PFSK-1 (cell line): ENCODE results near the gene PTPRM.

Experiments
- FOXP2 ChIP-seq: optimal IDR thresholded peaks from 2 replicates; pipeline ENCODE3; 2011; ENCODE audit warnings: borderline replicate concordance, control low read depth, inconsistent platforms; ENCODE audit not compliant: insufficient read depth; ENCODE audit errors: extremely low read length, extremely low read depth
- POLR2AphosphoS5 ChIP-seq: IDR thresholded peaks from 2 replicates; pipeline ENCODE4 v1.6.1; 2012; ENCODE audit warnings: low read depth, mild to moderate bottlenecking, control low read depth, low read length, moderate library complexity
- SIN3A ChIP-seq: IDR thresholded peaks from 2 replicates; pipeline ENCODE4 v1.6.1; 2012; ENCODE audit warnings: mild to moderate bottlenecking, low read length, moderate library complexity, borderline replicate concordance; ENCODE audit not compliant: insufficient read depth
- TAF1 ChIP-seq: IDR thresholded peaks from 2 replicates; pipeline ENCODE4 v1.6.1; 2012; ENCODE audit warnings: low read length, control low read depth, borderline replicate concordance; ENCODE audit not compliant: insufficient read depth
- TF ChIP-seq, protein P1 (sequence below), 2 experiments: IDR thresholded peaks; 2 replicates each; pipeline versions ENCODE4 v1.6.1 to v1.8.0; 2011 to 2012; ENCODE audit warnings: low read depth in 2 of 2, low read length in 2 of 2, control low read depth in 1 of 2, inconsistent platforms in 1 of 2, mild to moderate bottlenecking in 1 of 2, moderate library complexity in 1 of 2; ENCODE audit not compliant: insufficient read depth in 1 of 2

Gene PTPRM

DNA sequence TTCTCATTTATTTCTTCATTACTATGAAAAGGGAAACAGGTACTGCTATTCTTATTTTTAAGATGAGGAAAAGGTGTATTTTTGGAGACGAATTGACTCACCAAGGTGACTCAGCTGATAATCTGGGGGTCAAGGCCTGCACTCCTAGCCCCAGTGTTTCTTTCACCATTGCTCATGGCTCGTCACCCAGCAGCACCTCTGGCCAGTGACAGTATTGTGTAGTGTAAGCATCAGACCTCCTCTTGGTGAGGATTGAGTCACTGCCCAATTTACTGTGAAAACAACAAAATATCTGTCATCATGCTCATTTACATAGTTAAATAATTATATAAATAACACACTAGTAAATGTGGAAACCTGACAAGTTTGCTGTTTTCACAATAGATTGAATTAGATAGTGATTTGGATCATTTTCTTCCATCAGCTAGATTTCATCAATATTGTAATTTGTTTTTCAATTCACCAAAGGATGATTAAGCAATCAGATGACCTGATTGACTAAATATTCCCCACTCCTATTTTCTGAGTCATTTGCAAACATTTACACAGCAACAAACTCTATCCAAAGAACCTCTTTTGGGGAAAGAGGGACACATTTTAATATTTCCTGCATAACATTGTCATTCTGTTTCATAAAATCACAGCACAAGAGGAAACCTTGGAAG, 549.4 kb downstream of the PTPRM start:
- TF ChIP-seq SIN3A, result no peak
- TF ChIP-seq TAF1, result no peak
- no peak for TF ChIP-seq POLR2AphosphoS5
- no peak for TF ChIP-seq FOXP2
- TF ChIP-seq, protein P1, sequence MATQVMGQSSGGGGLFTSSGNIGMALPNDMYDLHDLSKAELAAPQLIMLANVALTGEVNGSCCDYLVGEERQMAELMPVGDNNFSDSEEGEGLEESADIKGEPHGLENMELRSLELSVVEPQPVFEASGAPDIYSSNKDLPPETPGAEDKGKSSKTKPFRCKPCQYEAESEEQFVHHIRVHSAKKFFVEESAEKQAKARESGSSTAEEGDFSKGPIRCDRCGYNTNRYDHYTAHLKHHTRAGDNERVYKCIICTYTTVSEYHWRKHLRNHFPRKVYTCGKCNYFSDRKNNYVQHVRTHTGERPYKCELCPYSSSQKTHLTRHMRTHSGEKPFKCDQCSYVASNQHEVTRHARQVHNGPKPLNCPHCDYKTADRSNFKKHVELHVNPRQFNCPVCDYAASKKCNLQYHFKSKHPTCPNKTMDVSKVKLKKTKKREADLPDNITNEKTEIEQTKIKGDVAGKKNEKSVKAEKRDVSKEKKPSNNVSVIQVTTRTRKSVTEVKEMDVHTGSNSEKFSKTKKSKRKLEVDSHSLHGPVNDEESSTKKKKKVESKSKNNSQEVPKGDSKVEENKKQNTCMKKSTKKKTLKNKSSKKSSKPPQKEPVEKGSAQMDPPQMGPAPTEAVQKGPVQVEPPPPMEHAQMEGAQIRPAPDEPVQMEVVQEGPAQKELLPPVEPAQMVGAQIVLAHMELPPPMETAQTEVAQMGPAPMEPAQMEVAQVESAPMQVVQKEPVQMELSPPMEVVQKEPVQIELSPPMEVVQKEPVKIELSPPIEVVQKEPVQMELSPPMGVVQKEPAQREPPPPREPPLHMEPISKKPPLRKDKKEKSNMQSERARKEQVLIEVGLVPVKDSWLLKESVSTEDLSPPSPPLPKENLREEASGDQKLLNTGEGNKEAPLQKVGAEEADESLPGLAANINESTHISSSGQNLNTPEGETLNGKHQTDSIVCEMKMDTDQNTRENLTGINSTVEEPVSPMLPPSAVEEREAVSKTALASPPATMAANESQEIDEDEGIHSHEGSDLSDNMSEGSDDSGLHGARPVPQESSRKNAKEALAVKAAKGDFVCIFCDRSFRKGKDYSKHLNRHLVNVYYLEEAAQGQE (IDR thresholded peaks at IDR 0.05; ENCODE audit: insufficient read depth in 1 of 2, low read depth in 2 of 2, low read length in 2 of 2), result no peak

- no peak for TF ChIP-seq FOXP2
- TF ChIP-seq, protein P1 (IDR thresholded peaks at IDR 0.05; ENCODE audit: insufficient read depth in 1 of 2, low read depth in 2 of 2, low read length in 2 of 2), result no peak
- TF ChIP-seq SIN3A, result no peak
- TF ChIP-seq TAF1, result no peak
- TF ChIP-seq POLR2AphosphoS5, result no peak
These were observed 549.9 kb downstream of the PTPRM start for GRCh38 chr18:8117006-8117371.

DNA sequence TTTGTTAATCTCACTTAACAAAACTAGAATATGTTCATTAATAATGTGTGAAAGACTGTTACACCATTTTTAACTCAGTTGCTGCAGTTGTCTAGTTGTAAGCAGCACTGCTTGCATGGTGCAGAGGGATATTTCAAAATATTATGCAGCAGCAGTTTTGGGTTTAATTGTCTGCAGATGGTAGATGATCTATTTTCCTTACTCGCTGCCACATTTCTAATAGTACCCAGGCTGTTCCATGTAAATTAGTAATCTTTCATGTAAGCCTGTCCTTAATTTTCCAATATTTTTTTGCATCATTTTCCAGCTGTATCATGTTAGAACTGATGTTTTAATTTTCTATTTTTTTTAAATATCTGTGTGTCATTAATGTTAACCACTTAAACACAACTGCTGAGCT, 554.0 kb downstream of the PTPRM start:
- TF ChIP-seq SIN3A (no peak), TAF1 (no peak), POLR2AphosphoS5 (no peak), FOXP2 (no peak)
- TF ChIP-seq, protein P1 (IDR thresholded peaks at IDR 0.05; ENCODE audit: insufficient read depth in 1 of 2, low read depth in 2 of 2, low read length in 2 of 2), result no peak

- TF ChIP-seq POLR2AphosphoS5, result no peak
- no peak for TF ChIP-seq TAF1
- TF ChIP-seq, protein P1 (IDR thresholded peaks at IDR 0.05; ENCODE audit: insufficient read depth in 1 of 2, low read depth in 2 of 2, low read length in 2 of 2), result no peak
These were observed 554.9 kb downstream of the PTPRM start for GRCh38 chr18:8121942-8122480.
